NCI-H526 (cell line): ENCODE results near the gene VTA1.
"Not testable (repeated sequence)": the region's sequence is repeated elsewhere in the genome, so short reads cannot be mapped to it uniquely, and the experiment has no call there.

Source experiments
- DNase-seq, 2 experiments: peaks; one replicate each; lab custom pipeline; 2025; lab: John Stamatoyannopoulos, UW

The VTA1 gene, protein sequence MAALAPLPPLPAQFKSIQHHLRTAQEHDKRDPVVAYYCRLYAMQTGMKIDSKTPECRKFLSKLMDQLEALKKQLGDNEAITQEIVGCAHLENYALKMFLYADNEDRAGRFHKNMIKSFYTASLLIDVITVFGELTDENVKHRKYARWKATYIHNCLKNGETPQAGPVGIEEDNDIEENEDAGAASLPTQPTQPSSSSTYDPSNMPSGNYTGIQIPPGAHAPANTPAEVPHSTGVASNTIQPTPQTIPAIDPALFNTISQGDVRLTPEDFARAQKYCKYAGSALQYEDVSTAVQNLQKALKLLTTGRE

DNA sequence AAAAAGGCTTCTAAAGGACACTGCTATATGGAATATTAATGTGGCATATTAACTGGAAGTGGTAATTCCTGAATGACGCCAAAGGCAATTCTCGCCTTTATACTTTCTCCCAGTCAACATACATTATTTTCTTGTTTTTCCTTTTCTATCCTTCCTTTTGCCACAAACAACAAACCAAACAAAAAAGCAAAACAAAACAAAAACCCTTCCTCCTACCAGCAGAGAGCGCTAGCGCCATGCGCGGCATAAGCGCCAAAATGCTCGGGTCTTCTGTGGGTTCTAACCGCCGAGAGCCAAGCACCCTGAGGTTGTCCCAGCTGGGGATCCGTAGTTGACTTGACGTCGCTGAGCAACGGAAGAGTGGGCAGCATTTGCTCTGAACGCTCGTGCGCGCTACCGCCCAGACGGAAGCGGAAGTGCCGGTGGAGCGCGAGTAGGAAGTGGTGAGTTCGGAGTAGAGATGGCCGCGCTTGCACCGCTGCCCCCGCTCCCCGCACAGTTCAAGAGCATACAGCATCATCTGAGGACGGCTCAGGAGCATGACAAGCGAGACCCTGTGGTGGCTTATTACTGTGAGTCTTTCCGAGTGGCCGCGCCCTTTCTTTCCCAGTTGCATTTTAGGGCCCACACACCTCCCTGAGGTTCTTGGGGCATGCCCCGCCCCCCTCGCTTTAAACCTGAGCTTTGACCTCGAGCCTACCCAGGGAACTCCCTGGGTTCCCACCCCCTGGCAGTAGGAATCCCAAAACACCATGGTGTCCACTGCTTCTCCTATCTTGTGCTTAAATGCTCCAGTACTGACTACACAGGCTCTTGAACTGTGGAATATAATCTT, at the start of gene VTA1, which contains the start of gene NMBR:
TSS of gene VTA1 (plus strand) at position 436 of the 835 bp plus-strand sequence. CDS start at position 461, 25 bp downstream.
TSS of gene NMBR (minus strand) at position 295 of the 835 bp plus-strand sequence. CDS start 58,464 bp downstream, outside the sequence.
- DNase-seq, result peak; percentile 98 to 99

DNA sequence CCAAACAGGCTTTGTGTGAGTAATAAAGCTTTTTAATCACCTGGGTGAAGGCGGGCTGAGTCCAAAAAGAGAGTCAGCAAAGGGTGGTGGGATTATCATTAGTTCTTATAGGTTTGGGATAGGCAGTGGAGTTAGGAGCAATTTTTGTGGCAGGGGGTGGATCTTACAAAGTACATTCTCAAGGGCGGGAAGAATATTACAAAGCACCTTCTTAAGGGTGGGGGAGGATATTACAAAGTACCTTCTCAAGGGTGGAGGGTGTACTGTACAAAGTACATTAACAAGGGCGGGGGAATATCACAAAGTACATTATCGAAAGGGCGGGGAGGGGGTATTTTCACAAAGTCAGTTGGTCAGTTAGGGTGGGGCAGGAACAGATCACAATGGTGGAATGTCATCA, 42.2 kb upstream of the VTA1 start:
- not testable (repeated sequence) for DNase-seq

DNA sequence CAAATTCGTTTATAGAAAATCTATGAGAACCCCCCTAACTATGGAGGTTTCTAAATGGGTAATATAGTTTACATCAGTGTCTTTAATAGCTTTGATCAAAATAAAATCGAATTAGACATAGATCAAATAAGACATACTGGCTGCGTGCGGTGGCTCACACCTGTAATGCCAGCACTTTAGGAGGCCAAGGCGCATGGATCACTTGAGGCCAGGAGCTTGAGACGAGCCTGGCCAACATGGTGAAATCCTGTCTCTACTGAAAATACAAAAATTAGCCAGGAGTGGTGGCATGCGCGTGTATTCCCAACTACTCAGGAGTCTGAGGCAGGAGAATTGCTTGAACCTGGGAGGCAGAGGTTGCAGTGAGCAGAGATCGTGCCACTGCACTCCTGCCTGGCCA, 36.2 kb upstream of the VTA1 start:
- DNase-seq, result not testable (repeated sequence)

DNA sequence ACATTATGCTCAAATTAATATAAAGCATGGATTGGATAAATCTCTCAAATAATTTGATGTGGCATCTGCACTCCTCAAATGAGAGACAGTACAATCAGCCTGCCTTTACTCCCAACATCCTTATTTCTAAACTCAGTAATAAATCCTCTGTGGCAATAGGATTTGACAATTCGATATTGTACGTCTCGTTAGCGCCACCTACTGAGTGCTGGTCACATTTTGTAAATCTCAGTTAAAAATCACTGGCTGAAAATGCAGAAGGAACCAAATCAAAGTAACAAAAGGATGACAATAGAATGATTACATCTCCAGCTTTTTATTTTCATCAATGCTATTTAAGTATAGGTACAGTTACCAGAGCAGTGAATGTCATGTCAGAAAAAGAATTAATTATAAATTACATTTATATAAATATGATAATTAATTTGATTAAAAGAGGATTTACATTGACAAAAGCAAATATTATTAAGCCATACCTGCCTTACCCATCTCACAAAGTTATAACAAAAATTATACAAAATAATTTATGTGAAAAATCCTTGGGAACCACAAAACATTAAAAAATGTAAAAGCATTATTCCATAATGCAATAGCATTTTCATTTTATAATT, 34.5 kb upstream of the VTA1 start:
- peak; percentile 49 to 86 for DNase-seq

DNA sequence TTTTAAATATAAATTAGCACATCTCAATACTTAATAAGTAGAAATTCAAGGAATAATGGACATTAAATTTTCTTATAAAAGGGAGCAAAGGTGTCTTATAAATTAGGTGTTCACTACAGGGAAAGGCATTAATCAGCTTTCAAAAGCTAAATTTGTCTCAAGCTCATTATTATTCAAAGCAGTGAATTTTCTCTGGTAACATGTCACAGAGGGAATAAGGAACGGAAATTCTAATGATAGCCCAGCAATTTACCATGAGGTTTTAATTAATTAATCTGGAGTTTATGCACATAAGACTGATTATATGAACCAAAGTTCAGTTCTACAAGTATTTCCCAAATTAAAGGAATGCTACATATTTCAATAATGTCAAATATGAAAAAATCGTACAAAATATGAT, 29.7 kb upstream of the VTA1 start:
- no peak for DNase-seq

DNA sequence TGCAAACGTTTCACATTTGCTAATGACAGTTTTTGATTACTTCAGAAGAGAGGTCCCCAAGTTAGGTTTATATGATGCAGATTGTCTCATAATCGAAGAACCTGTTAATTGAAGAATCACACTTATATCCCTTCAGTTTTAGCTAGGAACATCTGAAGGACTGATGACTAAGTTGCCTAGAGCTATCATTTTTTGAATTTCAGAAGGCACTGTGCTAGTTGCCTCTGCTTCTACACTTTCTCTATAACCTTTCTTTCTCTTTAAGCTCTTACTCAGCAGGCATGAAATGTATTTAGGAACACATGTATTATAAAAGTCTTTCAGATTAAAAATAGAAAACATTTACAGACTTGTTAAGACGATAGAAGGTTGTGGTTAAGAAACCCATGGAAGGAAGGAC, 28.7 kb upstream of the VTA1 start:
- no peak for DNase-seq

DNA sequence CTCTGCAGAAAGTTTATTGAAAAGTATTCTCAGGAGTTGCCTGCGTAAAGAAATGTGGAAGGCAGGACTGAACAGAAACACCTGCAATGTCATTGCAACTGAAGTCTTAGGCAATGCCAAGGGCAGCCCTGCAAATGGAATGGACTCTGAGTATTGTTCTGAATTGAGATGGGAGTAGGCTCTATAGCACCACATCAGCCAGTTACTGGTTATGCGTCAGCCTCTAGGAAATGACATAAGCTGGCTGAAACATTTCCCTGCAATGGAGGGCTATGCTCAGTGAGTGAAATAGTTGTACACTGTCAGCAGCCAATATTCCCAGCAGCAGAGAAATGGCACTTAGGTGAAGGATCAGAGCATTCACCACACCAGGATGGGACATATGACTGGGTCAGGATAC, 28.1 kb upstream of the VTA1 start:
- no peak for DNase-seq

DNA sequence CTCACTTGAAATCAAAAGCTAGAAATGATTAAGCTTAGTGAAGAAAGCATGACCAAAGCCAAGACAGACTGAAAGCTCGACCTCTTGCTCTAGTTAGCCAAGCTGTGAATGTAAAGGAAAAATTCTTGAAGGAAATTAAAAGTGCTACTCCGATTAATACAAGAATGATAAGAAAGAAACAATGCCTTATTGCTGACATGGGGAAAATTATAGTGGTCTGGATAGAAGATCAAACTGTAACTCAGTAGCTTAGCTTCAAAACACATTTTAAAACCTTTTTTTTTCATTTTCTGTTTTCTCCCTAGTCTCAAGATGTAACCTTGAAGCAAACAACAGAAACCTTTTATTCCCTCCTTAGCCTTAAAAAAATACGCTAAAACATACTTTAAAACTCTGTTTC, 25.7 kb upstream of the VTA1 start:
- no peak for DNase-seq

DNA sequence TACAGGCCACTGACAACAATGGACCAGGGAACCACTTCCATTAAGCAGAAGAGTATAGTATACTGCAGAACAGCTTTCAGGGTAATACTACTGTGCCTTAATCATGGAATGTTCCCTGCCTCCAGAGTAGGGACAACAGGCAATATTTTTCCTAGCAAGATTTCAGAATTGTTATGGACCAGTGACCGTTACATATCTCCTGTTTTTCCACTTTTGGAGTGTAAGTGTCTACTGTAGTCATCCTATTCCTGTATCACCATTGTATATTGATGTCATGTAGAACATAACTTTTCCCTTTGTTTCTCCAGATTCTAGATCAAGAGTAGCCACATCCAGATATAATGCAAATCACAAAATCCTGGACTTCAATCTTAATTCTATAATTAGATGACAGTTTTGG, 16.2 kb upstream of the VTA1 start:
- DNase-seq, result no peak

DNA sequence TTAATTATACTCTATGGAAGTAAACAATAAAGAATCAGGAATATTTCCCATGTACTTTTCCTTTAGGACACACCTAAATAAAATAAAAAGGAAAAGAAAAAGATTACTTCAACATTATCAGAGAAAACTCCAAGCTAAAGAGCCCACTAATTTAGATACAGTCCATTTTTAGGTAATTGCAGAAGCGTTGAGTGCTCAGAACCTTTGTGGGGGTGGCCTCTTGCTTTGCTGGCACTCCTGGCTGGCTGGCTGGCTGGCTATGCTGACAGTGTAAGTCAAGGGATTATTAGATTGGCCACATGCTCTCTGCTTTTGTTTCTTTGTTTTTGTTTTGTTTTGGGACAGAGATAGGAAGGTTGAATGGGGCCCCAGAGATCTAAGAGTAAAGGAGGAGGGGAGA, 14.4 kb upstream of the VTA1 start, which contains the start of gene GJE1:
TSS of gene GJE1 (plus strand) at position 301 of the 400 bp plus-strand sequence. CDS start 234 bp downstream, outside the sequence.
- DNase-seq, result no peak

DNA sequence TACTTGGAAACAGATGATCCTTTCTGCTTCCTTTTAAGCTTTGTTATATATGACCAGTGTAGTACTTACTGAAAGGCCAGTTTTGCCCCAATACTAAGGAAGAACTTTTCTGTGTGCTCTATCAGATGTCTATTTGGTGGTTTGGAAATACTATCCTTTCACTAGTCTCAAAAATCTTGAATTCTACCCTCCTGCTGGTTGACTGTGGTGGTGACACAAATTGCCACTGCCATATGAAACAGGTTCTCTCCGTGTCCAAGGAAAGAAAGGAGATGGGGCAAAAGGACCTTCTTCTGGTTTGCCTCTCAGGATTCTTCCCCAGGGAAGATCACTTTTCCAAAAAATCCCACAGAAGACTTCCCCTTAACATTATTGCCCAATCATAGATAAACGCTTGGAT, 8.2 kb upstream of the VTA1 start:
- no peak for DNase-seq

DNA sequence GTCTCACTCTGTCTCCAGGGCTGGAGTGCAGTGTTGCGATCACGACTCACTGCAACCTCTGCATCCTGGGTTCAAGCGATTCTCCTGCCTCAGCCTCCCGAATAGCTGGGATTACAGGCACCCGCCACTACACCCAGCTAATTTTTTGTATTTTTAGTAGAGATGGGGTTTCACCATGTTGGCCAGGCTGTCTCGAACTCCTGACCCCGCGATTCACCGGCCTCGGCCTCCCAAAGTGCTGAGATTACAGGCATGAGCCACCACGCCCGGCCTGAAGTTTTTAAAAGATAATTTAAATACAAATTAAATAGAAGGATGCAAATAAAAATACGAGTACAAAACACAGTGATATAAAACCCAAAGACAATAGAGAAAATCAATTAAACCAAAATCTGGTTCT, 5.5 kb upstream of the VTA1 start:
- not testable (repeated sequence) for DNase-seq

DNA sequence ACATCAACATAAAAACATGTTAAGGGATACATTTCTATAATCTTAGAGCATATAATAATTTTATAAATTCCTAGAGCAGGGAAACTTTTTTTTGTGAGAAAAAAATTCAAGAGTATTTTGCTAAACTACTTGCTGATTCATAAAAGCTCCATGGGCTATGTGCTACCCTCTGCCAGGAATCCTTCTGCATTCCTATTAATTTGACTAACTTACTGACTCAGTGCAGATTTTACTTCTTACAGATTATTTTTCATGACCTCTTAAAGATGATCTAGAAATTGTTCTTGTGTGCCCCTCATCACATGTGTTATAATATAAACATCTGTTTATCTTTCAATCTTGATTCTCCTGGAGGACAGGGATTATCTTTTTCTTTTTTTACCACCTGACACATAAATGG, 5.7 kb downstream of the VTA1 start:
- DNase-seq, result no peak

DNA sequence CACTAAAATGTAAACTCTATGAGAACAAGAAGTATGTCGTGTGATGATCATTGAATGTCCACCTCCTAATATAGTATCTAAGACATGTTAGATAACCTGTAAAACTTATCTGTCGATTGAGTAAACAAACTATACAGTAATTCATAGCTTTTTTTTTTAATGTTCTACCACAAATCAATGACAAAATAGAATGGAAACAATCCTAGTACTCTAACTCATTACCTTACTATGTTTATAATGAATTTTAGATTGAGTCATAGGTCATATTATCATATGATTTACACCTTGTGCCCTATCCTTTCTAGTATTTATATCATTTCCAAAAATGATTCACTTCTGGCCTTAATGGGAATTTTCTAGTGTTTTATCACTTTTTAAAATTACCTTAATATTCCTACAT, 6.1 kb downstream of the VTA1 start:
- DNase-seq, result no peak

DNA sequence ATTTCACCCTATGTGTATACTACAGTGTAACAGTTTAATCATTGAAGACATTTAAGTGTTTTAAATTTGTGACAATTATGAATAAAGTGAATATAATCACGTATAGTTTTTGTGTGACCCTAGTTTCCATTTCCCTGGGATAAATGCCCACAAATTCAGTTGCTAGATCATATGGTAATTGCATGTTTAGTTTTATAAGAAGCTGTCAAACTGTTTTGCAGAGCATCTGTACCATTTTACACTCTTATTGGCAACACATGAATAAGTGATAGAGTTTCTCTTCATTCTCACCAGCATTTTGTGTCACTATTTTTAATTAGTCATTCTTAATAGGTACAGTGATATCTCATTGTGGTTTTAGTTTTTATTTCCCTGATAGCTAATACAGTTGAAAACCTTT, 7.3 kb downstream of the VTA1 start:
- DNase-seq, result no peak

DNA sequence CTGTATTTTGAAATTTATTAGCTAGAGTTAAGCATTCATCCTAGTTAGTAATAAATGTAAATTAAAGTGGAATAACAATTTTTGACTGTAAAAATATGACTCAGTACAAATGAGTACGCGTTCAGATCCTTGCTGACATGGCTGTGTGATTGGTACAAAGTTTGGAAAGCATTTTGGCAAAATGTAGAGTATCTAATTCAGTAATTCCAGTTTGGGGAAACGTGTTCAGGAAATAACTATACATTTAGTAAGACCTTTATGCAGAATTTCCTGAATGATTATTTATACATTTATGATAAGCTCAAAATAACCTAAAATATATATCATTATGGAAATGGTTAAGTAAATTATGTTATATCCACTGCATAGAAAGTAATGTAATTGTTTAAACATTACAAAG, 8.0 kb downstream of the VTA1 start:
- DNase-seq, result no peak

DNA sequence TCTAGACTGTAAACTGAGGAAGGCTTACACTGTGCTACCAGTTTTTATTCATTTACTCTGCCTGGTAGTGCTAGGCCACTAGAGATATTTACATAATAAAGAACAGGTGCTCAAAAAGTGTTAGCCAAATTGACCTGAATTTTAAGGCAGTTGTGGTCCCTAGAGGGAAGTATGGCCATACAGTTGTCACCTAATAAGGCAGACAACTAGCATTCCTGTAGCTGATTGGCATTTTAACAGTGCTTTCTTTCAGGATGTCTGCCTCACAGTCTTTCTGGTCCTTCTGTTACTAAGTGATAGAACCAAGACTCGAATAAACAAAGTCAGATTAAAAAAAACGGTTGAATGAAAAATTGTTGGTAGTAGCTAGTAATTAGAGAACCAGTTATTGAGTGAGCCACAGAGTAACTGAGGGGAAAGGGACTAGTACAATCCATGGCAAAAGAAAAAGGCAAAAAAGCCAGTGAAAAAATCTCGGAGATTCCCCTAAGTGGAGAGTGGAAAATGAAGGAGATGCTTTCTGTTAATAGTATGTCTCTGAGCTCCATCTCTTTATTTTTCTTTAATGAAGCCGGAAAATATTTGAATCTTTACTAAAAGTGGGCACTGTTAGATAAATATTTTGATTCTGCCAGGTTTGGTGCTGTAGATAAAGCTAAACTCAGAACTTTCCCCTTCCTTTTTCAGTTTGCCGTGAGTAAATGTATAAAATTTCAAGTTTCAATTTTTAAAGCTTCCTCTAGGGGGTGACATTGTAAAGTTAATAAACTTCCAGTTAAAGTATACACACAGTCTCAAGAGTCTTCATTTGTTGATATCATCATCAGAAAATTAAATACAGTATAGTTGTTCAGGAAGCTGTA, 9.1 kb downstream of the VTA1 start:
- peak; percentile 81 to 86 for DNase-seq

DNA sequence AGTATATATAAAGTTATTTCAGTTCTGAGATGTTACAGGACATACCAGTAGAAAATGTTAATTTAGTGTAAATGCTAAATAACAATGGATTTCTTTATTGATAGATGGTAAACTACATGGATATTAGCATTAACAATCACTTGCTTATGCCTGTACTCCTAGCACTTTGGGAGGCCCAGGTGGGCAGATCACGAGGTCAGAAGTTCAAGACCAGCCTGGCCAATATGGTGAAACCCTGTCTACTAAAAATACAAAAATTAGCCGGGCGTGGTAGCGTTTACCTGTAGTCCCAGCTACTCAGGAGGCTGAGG, 9.7 kb downstream of the VTA1 start:
- not testable (repeated sequence) for DNase-seq

DNA sequence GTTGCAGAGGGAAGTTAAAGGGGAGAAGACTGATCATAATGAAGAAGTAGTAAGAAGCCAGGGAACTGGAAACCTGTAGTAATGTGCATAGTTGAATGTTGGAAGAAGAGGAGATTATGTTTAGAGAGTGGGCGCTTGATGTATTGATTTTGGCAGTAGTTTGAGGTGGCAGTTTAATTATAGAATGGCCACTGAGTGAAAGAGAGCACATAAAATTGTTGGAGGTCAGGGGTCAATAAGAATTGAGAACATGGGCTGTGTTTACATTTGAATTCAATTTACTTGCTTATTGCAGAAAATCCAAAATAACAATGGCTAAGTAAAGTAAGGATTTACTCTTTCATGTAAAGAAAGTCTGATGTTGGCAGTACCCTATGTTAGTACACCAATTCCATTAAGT, 15.7 kb downstream of the VTA1 start:
- no peak for DNase-seq

DNA sequence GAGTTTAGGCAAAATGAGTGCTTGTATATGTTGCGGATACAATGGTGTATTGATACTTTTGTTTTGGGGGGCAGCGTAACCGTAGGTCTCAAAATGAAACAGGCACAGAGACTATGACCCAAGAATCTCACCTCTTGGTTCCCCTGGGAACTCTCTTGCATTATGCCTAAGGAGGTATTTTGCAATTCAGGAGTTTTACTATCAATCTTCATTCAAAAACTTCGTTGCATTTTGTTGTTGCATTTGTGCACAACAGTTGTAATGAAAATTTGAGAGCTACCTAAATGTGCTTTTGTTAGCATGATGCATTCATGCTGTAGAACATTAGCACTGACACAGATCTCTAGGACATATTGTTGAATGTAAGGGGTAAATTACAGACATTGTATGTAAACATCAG, 18.2 kb downstream of the VTA1 start:
- no peak for DNase-seq

DNA sequence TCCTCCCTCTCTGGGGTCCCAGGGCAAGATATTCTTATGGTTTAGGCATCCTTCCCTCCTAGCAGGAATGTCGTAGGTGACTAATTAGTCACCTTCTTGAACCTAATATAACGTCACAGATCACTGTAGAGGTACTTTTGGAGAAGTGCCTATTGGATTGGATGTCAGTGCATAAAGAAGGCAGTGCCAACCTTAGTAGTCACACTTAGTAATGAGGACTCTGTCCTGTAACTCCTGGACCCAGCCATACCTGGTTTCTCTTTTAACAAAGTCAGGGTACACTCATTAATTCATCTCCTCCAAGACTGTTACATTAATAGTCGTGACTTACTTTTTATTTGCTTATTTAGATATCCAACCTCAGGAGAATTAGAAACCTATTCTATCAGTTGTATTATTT, 20.0 kb downstream of the VTA1 start:
- no peak for DNase-seq

DNA sequence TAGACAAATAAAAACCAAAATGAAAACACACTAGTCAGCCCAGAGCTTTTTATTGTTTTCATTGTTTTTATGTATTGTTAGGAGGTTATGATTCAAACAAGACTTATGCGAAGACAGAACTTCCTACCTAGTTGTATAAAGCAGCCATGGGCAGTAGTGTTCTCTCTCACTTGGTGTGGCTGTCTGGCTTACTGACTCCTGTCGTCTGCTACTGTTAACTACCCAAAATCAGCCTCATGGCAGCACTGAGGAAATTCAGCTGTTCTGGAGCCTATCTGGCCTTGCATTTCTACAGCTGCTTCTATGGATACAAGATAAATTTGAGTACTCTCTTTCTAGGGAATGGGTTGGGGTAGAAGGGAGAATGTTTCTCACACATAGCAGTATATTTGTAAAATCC, 20.4 kb downstream of the VTA1 start:
- no peak for DNase-seq
